ENCODE measurements around the gene CLMP. TPM values are rescaled to one million over a fixed set of nuclear protein-coding genes. Genes with fewer than 3 reads are reported as not detected.

CLMP gene
- total and polyA plus RNA-seq, 7 experiments from 2014 or later, result 0.08 to 0.60 (median 0.27) TPM

- Mint-ChIP-seq H3K9me3 (no peaks in the 10 kb centered on the region), H3K27me3 (peaks cover 0 to 14% (median 5%) of the 10 kb centered on the region in 5 donors), H3K4me1 (peaks cover 0 to 1% (median 0%) of the 10 kb centered on the region in 7 donors), H3K4me3 (no peak overlapping the region), H3K27ac (peak overlapping the region in 1 of 9 donors; percentile 38), H3K36me3 (no peaks in the 10 kb centered on the region)
- no peaks in the 10 kb centered on the region for H3K27me3 ChIP-seq (ENCODE audit: control insufficient read depth in 2 of 2, insufficient read depth in 2 of 2, low read length in 2 of 2)
- no peaks in the 10 kb centered on the region for H3K36me3 ChIP-seq (ENCODE audit: control insufficient read depth in 2 of 3, insufficient read depth in 3 of 3, low read length in 3 of 3)
- intact Hi-C loops (cut with micrococcal nuclease), result loop anchor here in 1 of 2 donors (1.0 to 5.0 kb wide), 2 partner anchors 54 to 81 kb away; no protein-coding TSS in a partner anchor
- no peak overlapping the region for H3K27ac ChIP-seq (ENCODE audit: low read depth, low read length)
- CTCF ChIA-PET, result no interaction called here
- ATAC-seq (no peak), DNase-seq (peak in 1 of 9 donors; percentile 24)
- POLR2A ChIA-PET, result no interaction called here
- H3K4me3 ChIP-seq (ENCODE audit: low read length), result no peak overlapping the region
- no peaks in the 10 kb centered on the region for H3K4me1 ChIP-seq (ENCODE audit: control insufficient read depth in 2 of 2, insufficient read depth in 2 of 2, low read length in 2 of 2)
- no peaks in the 10 kb centered on the region for H3K9me3 ChIP-seq (ENCODE audit: control insufficient read depth in 2 of 3, low read length in 3 of 3)
These were observed 28.9 kb downstream of the CLMP start for GRCh38 chr11:123166071-123166559.

GRCh38 chr11:123164732-123165450 is 30.2 kb downstream of the CLMP start:
- Histone ChIP-seq H3K27ac (ENCODE audit: low read depth, low read length) (no peak overlapping the region), H3K27me3 (ENCODE audit: control insufficient read depth in 2 of 2, insufficient read depth in 2 of 2, low read length in 2 of 2) (no peaks in the 10 kb centered on the region), H3K36me3 (ENCODE audit: control insufficient read depth in 2 of 3, insufficient read depth in 3 of 3, low read length in 3 of 3) (no peaks in the 10 kb centered on the region), H3K9me3 (ENCODE audit: control insufficient read depth in 2 of 3, low read length in 3 of 3) (no peaks in the 10 kb centered on the region), H3K4me1 (ENCODE audit: control insufficient read depth in 2 of 2, insufficient read depth in 2 of 2, low read length in 2 of 2) (no peaks in the 10 kb centered on the region), H3K4me3 (ENCODE audit: low read length) (no peak overlapping the region)
- ChIA-PET CTCF (no interaction called here), POLR2A (interaction anchor here (0.6 kb wide), 1 partner anchor 87 kb away, joined by 5 read pairs; no protein-coding TSS in a partner anchor)
- H3K9me3 Mint-ChIP-seq, result no peaks in the 10 kb centered on the region
- ATAC-seq, result no peak
- H3K27me3 Mint-ChIP-seq, result peaks cover 0 to 9% (median 5%) of the 10 kb centered on the region in 5 donors
- no peak overlapping the region for H3K4me3 Mint-ChIP-seq
- DNase-seq, result no peak
- intact Hi-C loops (cut with micrococcal nuclease), result loop anchor here in 1 of 2 donors (5.0 kb wide), 1 partner anchor 53 kb away; no protein-coding TSS in a partner anchor
- H3K36me3 Mint-ChIP-seq, result no peaks in the 10 kb centered on the region
- H3K27ac Mint-ChIP-seq, result no peak overlapping the region
- peaks cover 0 to 1% (median 0%) of the 10 kb centered on the region in 7 donors for H3K4me1 Mint-ChIP-seq

GRCh38 chr11:123163621-123164020 is 31.4 kb downstream of the CLMP start:
- ATAC-seq (no peak), DNase-seq (no peak)
- H3K27me3 ChIP-seq (ENCODE audit: control insufficient read depth in 2 of 2, insufficient read depth in 2 of 2, low read length in 2 of 2), result no peaks in the 10 kb centered on the region
- Mint-ChIP-seq H3K27me3 (peaks cover 0 to 4% (median 3%) of the 10 kb centered on the region in 5 donors), H3K4me1 (peaks cover 9 to 13% (median 12%) of the 10 kb centered on the region in 7 donors), H3K9me3 (no peaks in the 10 kb centered on the region), H3K27ac (no peak overlapping the region), H3K4me3 (no peak overlapping the region), H3K36me3 (no peaks in the 10 kb centered on the region)
- no peaks in the 10 kb centered on the region for H3K9me3 ChIP-seq (ENCODE audit: control insufficient read depth in 2 of 3, low read length in 3 of 3)
- H3K27ac ChIP-seq (ENCODE audit: low read depth, low read length), result no peak overlapping the region
- CTCF ChIA-PET, result no interaction called here
- no peaks in the 10 kb centered on the region for H3K36me3 ChIP-seq (ENCODE audit: control insufficient read depth in 2 of 3, insufficient read depth in 3 of 3, low read length in 3 of 3)
- POLR2A ChIA-PET, result no interaction called here
- intact Hi-C loops (cut with micrococcal nuclease), result no loop called here
- no peak overlapping the region for H3K4me3 ChIP-seq (ENCODE audit: low read length)
- H3K4me1 ChIP-seq (ENCODE audit: control insufficient read depth in 2 of 2, insufficient read depth in 2 of 2, low read length in 2 of 2), result peaks cover 0 to 8% of the 10 kb centered on the region in 2 donors

GRCh38 chr11:123161376-123162030 is 33.5 kb downstream of the CLMP start:
- POLR2A ChIA-PET, result interaction anchor here (1.0 kb wide), 1 partner anchor 13 kb away, joined by 3 read pairs; no protein-coding TSS in a partner anchor
- no peak overlapping the region for H3K4me3 Mint-ChIP-seq

GRCh38 chr11:123159183-123159857 is 35.7 kb downstream of the CLMP start:
- ChIA-PET POLR2A (no interaction called here), CTCF (no interaction called here)
- no peak for ATAC-seq
- Histone ChIP-seq H3K4me3 (ENCODE audit: low read length) (no peak overlapping the region), H3K36me3 (ENCODE audit: control insufficient read depth in 2 of 3, insufficient read depth in 3 of 3, low read length in 3 of 3) (no peaks in the 10 kb centered on the region), H3K27ac (ENCODE audit: low read depth, low read length) (no peak overlapping the region), H3K4me1 (ENCODE audit: control insufficient read depth in 2 of 2, insufficient read depth in 2 of 2, low read length in 2 of 2) (peaks cover 0 to 8% of the 10 kb centered on the region in 2 donors), H3K27me3 (ENCODE audit: control insufficient read depth in 2 of 2, insufficient read depth in 2 of 2, low read length in 2 of 2) (no peaks in the 10 kb centered on the region), H3K9me3 (ENCODE audit: control insufficient read depth in 2 of 3, low read length in 3 of 3) (no peaks in the 10 kb centered on the region)
- peaks cover 0 to 6% (median 5%) of the 10 kb centered on the region in 5 donors for H3K27me3 Mint-ChIP-seq
- DNase-seq, result peak in 3 of 9 donors; percentile 1 to 13 (median 10)
- peak overlapping the region in 8 of 10 donors; percentile 19 to 67 (median 30) for H3K4me3 Mint-ChIP-seq
- intact Hi-C loops (cut with micrococcal nuclease), result no loop called here
- H3K36me3 Mint-ChIP-seq, result peaks cover 0 to 5% (median 0%) of the 10 kb centered on the region in 5 donors
- peaks cover 0 to 12% (median 0%) of the 10 kb centered on the region in 11 donors for H3K9me3 Mint-ChIP-seq
- peak overlapping the region in 5 of 9 donors; percentile 3 to 82 (median 7) for H3K27ac Mint-ChIP-seq
- peaks cover 8 to 18% (median 15%) of the 10 kb centered on the region in 7 donors for H3K4me1 Mint-ChIP-seq

More at GRCh38 chr11:123161376-123162030, 33.5 kb downstream of the CLMP start:
- DNase-seq, result no peak
- H3K27me3 ChIP-seq (ENCODE audit: control insufficient read depth in 2 of 2, insufficient read depth in 2 of 2, low read length in 2 of 2), result no peaks in the 10 kb centered on the region
- CTCF ChIA-PET, result no interaction called here
- H3K4me1 Mint-ChIP-seq, result peaks cover 9 to 18% (median 15%) of the 10 kb centered on the region in 7 donors
- intact Hi-C loops (cut with micrococcal nuclease), result no loop called here
- peaks cover 0 to 6% (median 0%) of the 10 kb centered on the region in 5 donors for H3K27me3 Mint-ChIP-seq
- H3K36me3 ChIP-seq (ENCODE audit: control insufficient read depth in 2 of 3, insufficient read depth in 3 of 3, low read length in 3 of 3), result no peaks in the 10 kb centered on the region
- no peak overlapping the region for H3K27ac Mint-ChIP-seq
- H3K27ac ChIP-seq (ENCODE audit: low read depth, low read length), result no peak overlapping the region
- H3K36me3 Mint-ChIP-seq, result no peaks in the 10 kb centered on the region
- no peak for ATAC-seq
- H3K9me3 Mint-ChIP-seq, result no peaks in the 10 kb centered on the region
- no peaks in the 10 kb centered on the region for H3K9me3 ChIP-seq (ENCODE audit: control insufficient read depth in 2 of 3, low read length in 3 of 3)
- H3K4me1 ChIP-seq (ENCODE audit: control insufficient read depth in 2 of 2, insufficient read depth in 2 of 2, low read length in 2 of 2), result peaks cover 0 to 8% of the 10 kb centered on the region in 2 donors
- H3K4me3 ChIP-seq (ENCODE audit: low read length), result no peak overlapping the region

Data from naive thymus-derived CD4-positive, alpha-beta T cell (primary cell).